K562 (cell line): ENCODE results near the gene C16orf95. TPM values are rescaled to one million over a fixed set of nuclear protein-coding genes. Genes with fewer than 3 reads are reported as not detected.

ENCODE experiments used
- ATAC-seq: fragments of 200-7000 bp; cut with Tn5 transposase; 3 replicates; pipeline ENCODE4 v1.9.1; 2020; ENCODE audit warnings: moderate library complexity
- BruUV-seq: library from RNA; stranded (reverse); fragments of 400-500 nt; replicated peaks from 2 replicates; lab custom pipeline; 2021; lab: Mats Ljungman, UMichigan
- CTCF ChIA-PET: fragments of 300-600 bp; formaldehyde crosslinking; extraction: SDS; loops from one replicate; lab custom pipeline; 2021; ENCODE audit warnings: low intra/inter-chr PET ratio; lab: Yijun Ruan, JAX
- POLR2A ChIA-PET: fragments of 300-600, 350-650 bp; sonication (Branson Sonifier 250); formaldehyde crosslinking; extraction: SDS; loops from one replicate; lab custom pipeline; 2021; ENCODE audit warnings: antibody characterized with exemption, inconsistent platforms; lab: Yijun Ruan, JAX
- DNase-seq, 4 experiments: peaks; one replicate each; pipeline versions ENCODE4 v3.0.0 to v3.0.0-alpha.2; 2011 to 2018; ENCODE audit warnings: low spot score in 3 of 4, mixed read lengths in 3 of 4; ENCODE audit errors: extremely low read depth in 1 of 4
- FAIRE-seq: peaks from 2 replicates; lab custom pipeline; 2011; peaks lifted over from hg19 to GRCh38; lab: Jason Lieb, UNC
- H2AFZ ChIP-seq: 2 replicates; pipeline ENCODE4 v1.6.0; 2011; ENCODE audit warnings: low read depth, low read length, control low read depth, inconsistent platforms
- H3K27ac ChIP-seq: fragments of 200-600 bp; 3 replicates; pipeline ENCODE4 v1.8.0; 2011; ENCODE audit warnings: low read depth, mild to moderate bottlenecking, control low read depth, inconsistent platforms, low read length, moderate library complexity, mixed read lengths; ENCODE audit errors: extremely low read depth
- H3K27me3 ChIP-seq, 2 experiments: fragments of 300-600 bp in 1 of 2; 2 replicates in 1 of 2; 3 replicates in 1 of 2; pipeline versions ENCODE4 v1.6.0 to v1.8.0; 2011; ENCODE audit warnings: inconsistent platforms in 2 of 2, low read length in 2 of 2, mild to moderate bottlenecking in 1 of 2, mixed read lengths in 1 of 2, moderate library complexity in 1 of 2; ENCODE audit not compliant: control insufficient read depth in 2 of 2, insufficient read depth in 2 of 2
- H3K36me3 ChIP-seq: fragments of 300-600 bp; 3 replicates; pipeline ENCODE4 v1.8.0; 2011; ENCODE audit warnings: mild to moderate bottlenecking, low read length, inconsistent platforms; ENCODE audit not compliant: control insufficient read depth, insufficient read depth
- H3K4me1 ChIP-seq, 2 experiments: fragments of 200-600 bp in 1 of 2; replicated peaks in 1 of 2; 2 replicates in 1 of 2; 3 replicates in 1 of 2; pipeline versions ENCODE4 v1.5.1 to v1.8.0; 2011; ENCODE audit warnings: inconsistent platforms in 2 of 2, low read length in 2 of 2, mild to moderate bottlenecking in 1 of 2, mixed read lengths in 1 of 2, moderate library complexity in 1 of 2; ENCODE audit not compliant: control insufficient read depth in 2 of 2, insufficient read depth in 2 of 2
- H3K4me2 ChIP-seq: 2 replicates; pipeline ENCODE4 v1.6.1; 2011; ENCODE audit warnings: low read length, control low read depth, inconsistent platforms, mixed read lengths; ENCODE audit not compliant: insufficient read depth
- H3K4me3 ChIP-seq: fragments of 200-600 bp; sonication (generic), shearing (Covaris generic); 2 replicates; pipeline ENCODE4 v1.5.1; 2016; ENCODE audit warnings: control low read depth, inconsistent platforms
- H3K79me2 ChIP-seq: fragments of 200-600 bp; 3 replicates; pipeline ENCODE4 v1.8.0; 2011; ENCODE audit warnings: low read length, inconsistent platforms; ENCODE audit not compliant: control insufficient read depth, insufficient read depth
- H3K9ac ChIP-seq, 2 experiments: 2 replicates each; pipeline versions ENCODE4 v1.6.0 to v1.6.1; 2011; ENCODE audit warnings: low read depth in 2 of 2, low read length in 2 of 2, control low read depth in 1 of 2, inconsistent platforms in 1 of 2, mild to moderate bottlenecking in 1 of 2, mixed read lengths in 1 of 2; ENCODE audit not compliant: insufficient read depth in 1 of 2
- H3K9me1 ChIP-seq: one replicate; pipeline ENCODE4 v1.6.0; 2011; ENCODE audit warnings: inconsistent platforms, mild to moderate bottlenecking, low read length, moderate library complexity; ENCODE audit not compliant: control insufficient read depth, insufficient read depth
- H3K9me3 ChIP-seq: replicated peaks from 2 replicates; pipeline ENCODE4 v1.5.1; 2011; ENCODE audit warnings: low read depth, low read length, inconsistent platforms; ENCODE audit not compliant: control insufficient read depth, insufficient read depth
- H4K20me1 ChIP-seq: replicated peaks from 2 replicates; pipeline ENCODE4 v1.6.1; 2011; ENCODE audit warnings: low read length, inconsistent platforms, mixed read lengths; ENCODE audit not compliant: control insufficient read depth, insufficient read depth
- NR2C1 ChIP-seq, 2 experiments: fragments of 450-650 bp; IDR thresholded peaks; 2 replicates each; pipeline ENCODE4 v1.6.1; 2017; ENCODE audit warnings: mild to moderate bottlenecking in 2 of 2, antibody characterized with exemption in 1 of 2, inconsistent platforms in 1 of 2, missing compliant biosample characterization in 1 of 2, missing genetic modification characterization in 1 of 2
- POLR2G ChIP-seq: fragments of 200-400 bp; formaldehyde crosslinking; IDR thresholded peaks from 2 replicates; pipeline ENCODE4 v1.6.1; 2017; ENCODE audit warnings: low read depth, mild to moderate bottlenecking, antibody characterized with exemption, low read length, moderate library complexity
- POLR3G ChIP-seq: IDR thresholded peaks from 2 replicates; pipeline ENCODE4 v1.6.1; 2011; ENCODE audit not compliant: insufficient read length, insufficient replicate concordance; ENCODE audit errors: extremely low read depth
- SMC3 ChIP-seq: conservative IDR thresholded peaks from 2 replicates; pipeline ENCODE4 v1.6.1; 2011; ENCODE audit warnings: low read depth, low read length, improper control_type of control experiment; ENCODE audit not compliant: insufficient read depth
- XRCC4 ChIP-seq: IDR thresholded peaks from one replicate; pipeline ENCODE4 v1.6.1; 2011; ENCODE audit not compliant: insufficient read depth, insufficient read length; ENCODE audit errors: extremely low read depth
- XRCC5 ChIP-seq: fragments of 200-400 bp; formaldehyde crosslinking; IDR thresholded peaks from 2 replicates; pipeline ENCODE4 v1.6.1; 2017; ENCODE audit warnings: low read depth, mild to moderate bottlenecking, low read length
- ZNF224 ChIP-seq: sonication (generic); formaldehyde crosslinking; IDR thresholded peaks from 2 replicates; pipeline ENCODE4 v1.8.0; 2022; ENCODE audit warnings: mild to moderate bottlenecking, missing genetic modification reagents
- ZNF655 ChIP-seq: fragments of 250-450 bp; sonication (Bioruptor Pico); IDR thresholded peaks from 2 replicates; pipeline ENCODE4 v1.5.0; 2021
- WGBS: fragments of 100-300 bp; shearing (Covaris generic); methylation state at CpG from one replicate; pipeline ENCODE4 v1.1.6; 2016; ENCODE audit warnings: low coverage, mixed read lengths; ENCODE audit not compliant: insufficient coverage; ENCODE audit errors: missing lambda C conversion rate; 5-methylcytosine and 5-hydroxymethylcytosine counted together
- in situ Hi-C: fragments of 300-500 bp; cut with MboI; formaldehyde crosslinking; loops from 4 replicates; pipeline ENCODE4 v1.15.0; 2018; ENCODE audit warnings: inconsistent platforms, mixed read lengths
- intact Hi-C: fragments of 100-400 bp; cut with micrococcal nuclease; formaldehyde crosslinking; loops from 2 replicates; pipeline ENCODE4 v1.14.2; 2022
- polyA plus RNA-seq, 8 experiments: library from polyadenylated mRNA; depleted of rRNA in 4 of 8; stranded (reverse) in 5 of 8; unstranded in 3 of 8; fragments of >200 nt; fragmentation: Nextera tagmentation in 2 of 8; fragmentation: Illumina TruSeq in 1 of 8; extraction: Ambion mirVana in 2 of 8; extraction: Trizol in 1 of 8; gene quantifications; 2 replicates each; pipeline versions ENCODE4 v1.2.1 to v1.2.3, GENCODE V29; 2011 to 2014; ENCODE audit warnings: inconsistent platforms in 1 of 8, missing spikeins in 1 of 8
- total RNA-seq, 7 experiments: library from RNA; depleted of rRNA in 6 of 7; stranded (reverse); fragments of >200 nt in 6 of 7; fragmentation: Illumina TruSeq in 2 of 7; extraction: Trizol in 2 of 7; gene quantifications; 2 replicates each; pipeline versions ENCODE4 v1.2.1 to v1.2.3, GENCODE V29; 2011 to 2021; ENCODE audit warnings: low replicate concordance in 1 of 7
- TF ChIP-seq, protein P1 (sequence below): sonication (generic); formaldehyde crosslinking; IDR thresholded peaks from 2 replicates; pipeline ENCODE4 v1.8.1; 2023; ENCODE audit warnings: mild to moderate bottlenecking, missing genetic modification reagents
- TF ChIP-seq, protein P2 (sequence below): sonication (generic); formaldehyde crosslinking; IDR thresholded peaks from 2 replicates; pipeline ENCODE4 v1.9.0; 2022; ENCODE audit warnings: mild to moderate bottlenecking, missing genetic modification reagents

The C16orf95 gene
- total and polyA plus RNA-seq, 9 of the 15 experiments (the other 6 are each of a cell fraction or from before 2014, with no cell fraction given) = 6.5 to 20.5 (median 9.4) TPM

GRCh38 chr16:87297918-87298631 lies 19.1 kb downstream of the C16orf95 start (continued):
- TF ChIP-seq, protein P1, sequence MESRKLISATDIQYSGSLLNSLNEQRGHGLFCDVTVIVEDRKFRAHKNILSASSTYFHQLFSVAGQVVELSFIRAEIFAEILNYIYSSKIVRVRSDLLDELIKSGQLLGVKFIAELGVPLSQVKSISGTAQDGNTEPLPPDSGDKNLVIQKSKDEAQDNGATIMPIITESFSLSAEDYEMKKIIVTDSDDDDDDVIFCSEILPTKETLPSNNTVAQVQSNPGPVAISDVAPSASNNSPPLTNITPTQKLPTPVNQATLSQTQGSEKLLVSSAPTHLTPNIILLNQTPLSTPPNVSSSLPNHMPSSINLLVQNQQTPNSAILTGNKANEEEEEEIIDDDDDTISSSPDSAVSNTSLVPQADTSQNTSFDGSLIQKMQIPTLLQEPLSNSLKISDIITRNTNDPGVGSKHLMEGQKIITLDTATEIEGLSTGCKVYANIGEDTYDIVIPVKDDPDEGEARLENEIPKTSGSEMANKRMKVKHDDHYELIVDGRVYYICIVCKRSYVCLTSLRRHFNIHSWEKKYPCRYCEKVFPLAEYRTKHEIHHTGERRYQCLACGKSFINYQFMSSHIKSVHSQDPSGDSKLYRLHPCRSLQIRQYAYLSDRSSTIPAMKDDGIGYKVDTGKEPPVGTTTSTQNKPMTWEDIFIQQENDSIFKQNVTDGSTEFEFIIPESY (CRISPR knock-in tag) = peak; percentile 58; the same call in 1 of the 2 replicates
- TF ChIP-seq XRCC4 (no peak), XRCC5 (0 out of 2 replicates have a peak, but pooled peaks have one; percentile 35), SMC3 (peak; percentile 50)

- POLR2A ChIA-PET = interaction anchor here (0.5 to 0.6 kb wide), 2 partner anchors 31 to 163 kb away, joined by 3 to 4 read pairs; no protein-coding TSS in a partner anchor
- Histone ChIP-seq H3K27me3 (no peaks in the 10 kb centered on the region), H3K9me1 (no peaks in the 10 kb centered on the region), H3K9ac (peak overlapping the region in 1 of 2 experiments; percentile 61; a peak in 2 of 4 replicates), H4K20me1 (no peaks in the 10 kb centered on the region), H3K4me1 (peaks cover 5 to 26% of the 10 kb centered on the region in 2 experiments; a peak in 4 of 5 replicates), H3K79me2 (no peaks in the 10 kb centered on the region), H2AFZ (no peak overlapping the region), H3K36me3 (peaks cover 34% of the 10 kb centered on the region; the same call in 1 of the 3 replicates), H3K4me3 (no peak overlapping the region), H3K9me3 (no peaks in the 10 kb centered on the region), H3K4me2 (no peak overlapping the region), H3K27ac (no peak overlapping the region)
- 40% methylated on average over 4 of the region's 5 CpGs for WGBS
- no peak for ATAC-seq
- DNase-seq = no peak
- CTCF ChIA-PET = interaction anchor here (1.5 kb wide), 1 partner anchor 733 kb away, joined by 7 read pairs; no protein-coding TSS in a partner anchor
- intact Hi-C loops = no loop called here
- in situ Hi-C loops = no loop called here
- no TSS peak for BruUV-seq
- TF ChIP-seq ZNF655 (CRISPR knock-in tag) (no peak), ZNF224 (no peak), POLR3G (no peak), NR2C1 (IDR thresholded peaks at IDR 0.05) (no peak), NR2C1 (tag; IDR thresholded peaks at IDR 0.05) (no peak), POLR2G (0 out of 2 replicates have a peak, but pooled peaks have one; percentile 29)
- TF ChIP-seq, protein P2, sequence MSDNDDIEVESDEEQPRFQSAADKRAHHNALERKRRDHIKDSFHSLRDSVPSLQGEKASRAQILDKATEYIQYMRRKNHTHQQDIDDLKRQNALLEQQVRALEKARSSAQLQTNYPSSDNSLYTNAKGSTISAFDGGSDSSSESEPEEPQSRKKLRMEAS (CRISPR knock-in tag) = peak; percentile 31; the same call in 1 of the 2 replicates
- no peak for FAIRE-seq
Observed at GRCh38 chr16:87297407-87297806, 19.8 kb downstream of the C16orf95 start.
